Hippocampal formation (tissue), 2 donors: Measurements from ENCODE around the gene MTG2.
A peak's percentile ranks its signal among the peaks of the same experiment; 100 is the strongest.

Experiments used
- DNase-seq, 2 donors: peaks; one replicate each; lab custom pipeline; 2025; lab: John Stamatoyannopoulos, UW

The MTG2 gene

DNA sequence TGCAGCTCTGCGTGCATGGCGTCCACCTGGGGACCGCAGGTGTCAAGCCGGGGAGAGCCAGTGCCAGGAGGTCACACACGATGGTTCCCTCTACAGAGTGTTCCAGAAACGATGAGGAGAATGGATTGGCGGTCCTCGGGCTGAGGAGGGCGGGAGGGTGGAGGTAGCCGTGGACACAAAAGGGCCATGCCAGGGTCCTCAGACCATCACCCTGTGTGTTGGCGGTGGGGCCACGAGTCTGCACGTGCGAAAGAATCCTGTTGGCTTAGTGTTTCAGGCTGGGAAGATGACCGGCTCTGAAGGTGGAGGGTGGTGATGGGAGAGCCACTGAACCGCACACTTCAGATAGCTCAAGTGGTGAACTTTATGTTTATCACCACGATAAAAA is 23.6 kb downstream of the MTG2 start:
- DNase-seq, result no peak

DNA sequence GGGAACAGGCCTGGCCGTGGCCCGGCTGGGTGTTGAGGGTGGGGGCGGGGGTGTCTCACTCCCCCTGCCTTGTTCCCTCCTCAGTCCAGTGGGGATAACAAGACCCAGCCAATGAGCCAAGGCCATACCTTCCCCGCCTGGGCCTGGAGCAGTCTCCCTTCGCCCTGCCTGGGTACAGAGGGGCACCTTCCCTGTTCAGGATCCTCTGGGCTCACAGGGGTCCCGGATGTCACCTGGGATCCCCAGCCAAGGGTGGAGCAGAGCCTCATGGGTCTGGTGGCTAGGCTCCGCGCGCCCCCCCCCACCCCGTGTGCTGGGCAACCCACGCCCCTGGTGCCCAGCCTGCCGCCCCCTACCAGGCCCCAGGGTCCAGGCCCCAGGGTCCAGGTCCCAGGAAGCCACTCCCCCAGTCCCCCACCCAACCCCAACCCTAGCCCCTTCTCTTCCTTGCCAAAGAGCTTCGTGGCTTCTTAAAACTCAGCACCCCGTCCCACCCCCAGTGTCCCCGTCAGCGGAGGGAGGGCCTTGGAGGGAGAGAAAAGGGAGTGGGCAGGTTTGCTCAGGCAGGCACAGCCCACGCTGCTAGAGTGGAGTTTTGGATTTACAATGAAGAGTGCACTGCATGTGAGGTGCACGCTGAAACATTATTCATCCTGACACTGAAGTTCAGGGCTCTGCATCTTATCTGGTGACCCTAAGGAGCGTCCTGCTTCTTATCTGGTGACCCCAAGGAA is 25.4 kb downstream of the MTG2 start:
- DNase-seq, result no peak

DNA sequence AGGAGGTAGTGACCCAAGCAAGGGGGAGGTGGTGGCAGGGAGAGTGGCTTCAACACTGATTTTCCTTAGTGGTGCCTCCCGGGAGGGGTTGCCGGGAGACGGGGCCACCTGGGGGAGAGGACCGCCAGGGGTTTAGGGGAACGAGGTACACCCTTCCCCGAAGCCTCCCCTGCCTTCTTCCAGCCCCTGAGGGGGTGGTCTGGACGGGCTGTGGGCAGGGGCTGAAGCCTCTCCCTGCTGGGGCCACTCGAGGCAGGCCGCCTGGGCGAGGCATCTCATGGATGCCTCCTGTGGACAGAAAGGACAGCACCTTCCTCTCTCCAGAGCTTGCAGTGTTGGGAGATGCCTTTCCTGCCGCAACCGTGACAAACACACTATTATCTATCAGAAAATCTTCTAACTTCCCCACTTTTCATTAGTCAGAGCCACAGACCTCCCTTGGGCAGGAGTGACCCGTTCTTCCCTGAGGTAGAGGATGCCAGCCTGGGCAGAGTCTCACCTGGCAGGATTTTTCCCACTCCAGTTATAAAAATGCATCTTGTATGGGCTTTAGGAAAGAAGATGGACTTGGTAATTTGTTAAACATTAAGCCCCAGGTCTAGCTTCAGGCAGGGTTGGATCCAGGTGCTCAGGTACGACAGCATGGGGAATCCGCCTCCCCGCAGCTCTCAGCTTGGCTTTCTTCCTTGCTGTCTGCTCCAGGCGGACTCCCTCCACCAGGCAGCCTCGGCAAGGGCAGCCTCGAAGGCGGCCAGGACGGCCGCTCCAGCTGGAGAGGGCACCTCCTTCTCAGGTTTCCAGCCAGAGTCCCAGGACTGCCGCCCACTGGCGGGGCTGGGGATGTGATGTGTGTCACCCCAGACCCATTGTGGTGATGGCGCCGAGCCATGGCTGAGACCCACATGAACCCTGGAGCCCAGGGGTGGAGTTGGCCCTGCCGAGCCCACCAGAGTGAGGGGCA is 26.2 kb downstream of the MTG2 start:
- no peak for DNase-seq

DNA sequence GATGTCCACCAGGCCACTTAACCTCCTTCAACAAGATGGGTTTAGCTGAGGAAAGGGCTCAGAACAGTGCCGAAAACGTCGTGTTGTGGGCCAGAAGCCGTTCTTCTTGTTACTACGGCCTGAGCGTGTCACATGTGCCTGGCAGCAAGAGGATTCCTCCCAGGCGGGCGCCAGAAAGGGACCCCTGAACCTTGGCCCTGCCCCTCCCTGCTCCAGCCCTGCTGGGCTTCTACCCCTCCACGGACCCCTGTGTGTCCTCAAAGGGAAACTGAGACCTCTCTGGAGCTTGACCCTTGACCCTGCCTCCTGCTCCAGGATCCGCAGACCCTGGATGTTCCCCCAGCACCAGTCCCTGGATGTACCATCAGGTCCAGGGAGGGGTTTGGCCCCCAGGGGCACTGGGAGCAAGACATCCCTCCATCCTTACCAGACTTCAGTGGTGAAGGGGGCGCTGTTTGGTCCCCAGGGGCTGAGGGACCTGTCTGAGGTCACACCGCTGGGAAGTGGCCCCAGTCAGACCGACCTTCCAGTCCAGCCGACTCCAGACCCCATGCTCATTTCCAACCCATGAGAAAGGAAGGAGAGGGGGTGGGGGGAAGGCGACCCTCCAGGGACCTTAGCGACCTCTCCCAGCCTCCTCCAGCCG is 27.1 kb downstream of the MTG2 start:
- DNase-seq, result no peak

DNA sequence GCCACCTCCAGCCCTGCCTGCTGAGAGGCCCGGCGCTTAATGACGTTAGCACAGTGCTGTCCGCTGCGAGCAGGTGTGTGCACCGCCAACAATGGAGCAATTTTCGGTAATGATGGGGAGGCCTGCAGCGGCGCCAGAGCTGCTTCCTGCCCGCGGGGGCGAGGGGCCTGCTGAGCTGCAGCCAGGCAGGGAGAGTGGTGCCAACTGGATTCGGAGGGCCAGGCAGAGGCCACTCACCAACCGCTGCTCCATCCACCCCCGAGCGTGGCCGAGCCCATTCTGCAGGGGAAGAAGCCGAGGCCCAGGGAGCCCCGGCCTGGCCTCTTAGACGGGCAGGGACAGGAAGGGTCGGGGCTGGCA is 27.6 kb downstream of the MTG2 start:
- no peak for DNase-seq

DNA sequence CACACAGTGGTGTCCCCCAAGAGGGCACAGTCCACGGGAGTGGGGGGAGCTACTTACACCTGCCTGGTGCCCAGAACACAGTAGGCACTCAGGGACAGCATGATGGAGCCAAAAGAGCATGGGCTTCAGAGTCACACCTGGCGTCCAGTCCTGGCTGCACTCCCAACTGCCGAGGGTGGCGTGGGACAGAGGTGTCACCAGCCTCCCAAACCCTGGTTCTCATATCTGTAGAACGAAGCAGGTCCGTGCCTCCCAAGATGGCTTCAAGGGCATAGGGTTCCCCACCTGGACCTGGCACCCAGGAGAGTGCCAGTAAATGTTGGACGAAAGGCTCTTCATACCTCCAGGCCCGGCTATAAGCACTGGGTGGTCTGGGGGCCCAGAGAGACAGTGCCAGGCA is 28.4 kb downstream of the MTG2 start:
- no peak for DNase-seq

DNA sequence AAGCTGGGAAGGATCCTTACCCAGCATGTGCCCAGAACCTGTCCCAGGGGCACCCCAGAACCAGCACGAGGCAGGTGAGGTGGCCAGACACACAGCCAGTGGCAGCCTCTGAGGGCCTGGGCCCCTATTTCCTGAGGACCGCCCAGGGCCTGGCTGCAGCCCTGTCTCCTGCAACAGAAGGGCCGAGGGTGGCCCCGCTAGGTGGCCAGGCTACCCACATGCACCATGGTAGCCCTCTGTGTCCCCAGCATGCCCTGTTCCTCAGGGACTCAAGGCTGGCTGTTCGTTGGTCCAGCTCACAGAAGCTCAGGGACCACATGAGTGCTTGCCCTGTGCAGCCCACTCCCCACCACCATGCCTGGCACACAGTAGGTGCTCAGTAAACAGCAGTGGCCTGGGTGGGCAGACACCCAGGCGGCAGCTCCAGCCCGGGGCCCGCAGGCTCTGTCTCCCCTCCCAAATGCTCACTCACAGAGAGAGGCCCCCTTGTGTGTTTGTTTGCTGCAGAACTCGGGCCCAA is 29.0 kb downstream of the MTG2 start:
- no peak for DNase-seq

DNA sequence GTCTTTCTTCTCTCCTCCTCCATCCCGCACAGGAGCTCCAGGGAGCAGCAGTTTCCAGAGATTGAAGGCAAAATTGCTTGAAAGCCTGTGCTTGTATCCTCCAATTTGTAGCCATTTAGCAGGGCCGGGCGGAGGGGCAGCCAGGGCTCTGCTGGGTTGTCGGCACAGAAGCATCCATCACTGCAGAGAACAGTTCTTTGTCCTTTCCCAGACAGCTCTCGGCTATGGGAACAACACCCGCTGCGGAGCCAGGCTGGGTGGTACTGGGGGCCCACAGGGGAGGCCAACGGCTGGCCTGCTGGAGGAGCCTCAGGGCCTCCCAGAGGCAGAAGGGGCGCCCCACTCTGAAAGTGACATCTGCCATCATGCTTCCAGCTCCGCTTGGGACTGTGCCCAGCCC is 29.5 kb downstream of the MTG2 start:
- no peak for DNase-seq

DNA sequence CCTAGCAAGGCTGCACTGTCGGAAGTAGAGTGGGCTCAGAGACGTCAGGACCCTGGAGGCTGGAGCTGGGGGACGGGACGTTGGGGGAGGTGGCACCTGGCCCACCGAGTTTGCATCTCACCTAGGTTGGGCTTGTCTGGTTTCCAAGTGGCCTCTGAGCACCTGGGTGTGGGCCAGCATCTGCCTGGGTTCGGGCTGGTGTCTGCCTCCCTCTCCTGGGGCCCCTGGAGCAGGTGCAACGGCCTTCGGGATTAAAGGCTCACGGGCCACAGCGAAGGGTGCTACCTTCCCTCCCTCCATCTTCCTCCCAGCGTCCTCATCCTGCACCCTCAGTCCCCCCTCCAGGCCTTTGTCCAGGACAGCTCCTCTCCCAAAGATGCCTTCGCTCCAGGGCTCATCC is 31.2 kb downstream of the MTG2 start:
- DNase-seq, result no peak

DNA sequence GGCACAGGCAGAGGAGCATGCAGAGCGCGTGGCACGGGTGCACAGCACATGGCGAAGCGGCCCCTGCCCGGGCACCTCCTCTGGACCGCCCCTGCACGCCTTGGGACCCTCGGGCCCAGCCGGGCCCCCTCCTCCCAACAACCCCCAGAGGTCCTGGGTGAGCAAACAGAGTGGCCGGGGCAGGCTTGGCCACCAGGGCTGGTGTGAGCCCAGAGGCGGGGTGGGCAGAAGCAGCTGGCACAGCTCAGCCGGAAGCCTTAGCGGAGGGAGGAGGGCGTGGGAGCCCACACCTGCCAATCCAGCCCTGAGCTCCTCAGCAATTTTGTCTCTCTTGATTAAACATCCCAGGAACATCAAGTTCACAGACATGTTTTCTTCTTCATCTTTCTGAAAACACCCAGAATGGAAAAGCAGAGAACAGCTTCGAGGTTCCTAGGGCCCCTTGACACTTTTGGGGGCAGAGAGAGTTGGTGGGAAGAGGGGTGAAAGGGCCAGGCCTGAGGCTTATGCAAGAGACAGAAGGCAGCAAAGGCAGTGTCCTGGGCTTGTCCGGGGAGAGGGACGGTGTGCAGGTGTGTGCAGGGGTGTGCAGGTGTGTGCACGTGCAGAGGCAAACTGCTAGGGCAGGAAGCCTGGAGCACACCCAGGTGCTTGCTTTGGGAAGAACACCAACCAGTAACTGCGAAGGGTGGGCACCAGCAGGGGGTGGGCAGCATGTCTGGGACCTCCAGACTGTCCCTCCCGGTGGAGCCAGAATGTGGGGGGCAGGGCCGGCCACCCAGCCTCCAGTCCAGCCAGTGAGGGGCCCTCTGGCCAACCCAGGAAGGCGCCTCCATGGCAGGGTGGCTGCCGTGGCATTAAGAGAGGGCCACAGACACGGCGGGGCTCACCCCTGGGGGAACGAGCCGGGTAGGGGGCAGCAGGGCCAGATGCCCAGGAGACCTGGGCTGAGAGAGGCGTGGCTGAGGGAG is 32.5 kb downstream of the MTG2 start:
- no peak for DNase-seq

DNA sequence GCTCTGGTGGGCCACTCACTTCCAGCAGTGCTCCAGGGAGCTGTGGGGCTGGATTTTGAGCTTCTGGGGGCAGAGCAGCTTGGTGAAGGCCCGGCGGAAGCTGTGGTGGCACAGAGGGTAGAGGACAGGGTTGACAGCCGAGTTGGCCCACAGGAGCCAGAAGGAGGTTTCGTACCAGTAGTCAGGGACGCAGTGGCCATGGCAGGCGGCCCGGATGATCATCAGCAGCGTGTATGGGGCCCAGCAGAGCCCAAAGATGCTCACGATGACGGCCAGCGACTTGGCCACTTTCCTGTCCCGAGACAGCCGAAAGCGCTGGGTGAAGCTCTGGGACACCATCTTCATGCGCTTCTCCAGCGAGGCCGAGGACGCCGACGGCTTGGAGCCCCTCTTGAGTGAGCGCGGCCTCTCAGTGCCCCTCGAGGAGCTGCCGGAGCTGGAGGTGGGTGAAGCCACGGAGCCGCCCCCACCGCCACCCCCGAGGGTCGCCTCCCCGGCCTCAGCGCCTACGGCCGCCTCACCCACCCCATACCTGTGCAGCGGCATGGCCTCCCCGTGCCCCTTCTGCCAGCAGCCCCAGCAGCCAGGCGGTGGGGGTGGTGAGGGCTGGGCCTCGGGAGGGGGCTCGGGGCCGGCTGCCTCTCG is 33.3 kb downstream of the MTG2 start:
- no peak for DNase-seq

DNA sequence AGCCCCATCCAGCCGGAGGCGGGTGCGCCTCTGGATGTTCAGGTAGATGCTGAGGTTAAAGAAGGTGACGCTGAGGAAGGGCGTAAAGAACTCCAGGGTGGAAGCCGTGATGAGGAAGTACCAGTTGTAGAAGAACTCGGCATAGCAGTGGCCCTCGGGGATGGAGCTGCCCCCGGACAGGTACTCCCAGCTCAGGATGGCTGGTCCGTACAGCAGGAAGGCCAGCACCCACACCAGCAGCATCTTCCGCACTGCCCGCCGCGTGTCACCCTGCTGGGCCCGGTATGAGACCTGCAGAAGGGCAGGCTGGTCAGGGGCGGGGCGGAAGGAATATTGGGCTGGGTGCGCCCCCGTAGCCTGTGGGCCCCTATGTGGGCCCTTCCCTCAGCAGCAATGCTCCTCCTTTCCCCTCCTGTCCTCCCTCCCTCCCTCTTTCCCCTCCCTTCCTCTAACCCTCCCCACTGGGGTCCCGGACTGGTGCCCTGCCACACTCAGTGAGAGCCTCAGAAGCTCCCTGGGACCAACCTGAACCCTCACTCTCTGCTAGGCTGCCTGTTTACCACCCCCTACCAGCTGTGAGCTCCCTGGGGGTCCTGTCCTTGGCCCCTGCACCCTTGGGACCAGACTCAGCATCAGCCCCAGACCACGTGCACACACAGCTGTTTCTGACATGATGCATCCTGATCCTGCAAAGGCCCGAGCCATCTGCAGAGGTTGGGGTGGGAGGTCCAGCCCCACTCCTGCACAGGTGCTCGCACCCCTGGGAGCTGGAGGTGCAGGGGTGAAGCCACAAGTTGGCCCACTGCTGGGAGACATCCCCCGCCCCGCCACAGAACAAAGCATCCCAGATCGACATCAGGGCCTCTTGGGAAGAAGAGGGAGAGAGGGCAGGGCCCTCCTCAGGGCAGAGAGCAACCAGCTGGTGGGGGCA is 34.1 kb downstream of the MTG2 start:
- no peak for DNase-seq

DNA sequence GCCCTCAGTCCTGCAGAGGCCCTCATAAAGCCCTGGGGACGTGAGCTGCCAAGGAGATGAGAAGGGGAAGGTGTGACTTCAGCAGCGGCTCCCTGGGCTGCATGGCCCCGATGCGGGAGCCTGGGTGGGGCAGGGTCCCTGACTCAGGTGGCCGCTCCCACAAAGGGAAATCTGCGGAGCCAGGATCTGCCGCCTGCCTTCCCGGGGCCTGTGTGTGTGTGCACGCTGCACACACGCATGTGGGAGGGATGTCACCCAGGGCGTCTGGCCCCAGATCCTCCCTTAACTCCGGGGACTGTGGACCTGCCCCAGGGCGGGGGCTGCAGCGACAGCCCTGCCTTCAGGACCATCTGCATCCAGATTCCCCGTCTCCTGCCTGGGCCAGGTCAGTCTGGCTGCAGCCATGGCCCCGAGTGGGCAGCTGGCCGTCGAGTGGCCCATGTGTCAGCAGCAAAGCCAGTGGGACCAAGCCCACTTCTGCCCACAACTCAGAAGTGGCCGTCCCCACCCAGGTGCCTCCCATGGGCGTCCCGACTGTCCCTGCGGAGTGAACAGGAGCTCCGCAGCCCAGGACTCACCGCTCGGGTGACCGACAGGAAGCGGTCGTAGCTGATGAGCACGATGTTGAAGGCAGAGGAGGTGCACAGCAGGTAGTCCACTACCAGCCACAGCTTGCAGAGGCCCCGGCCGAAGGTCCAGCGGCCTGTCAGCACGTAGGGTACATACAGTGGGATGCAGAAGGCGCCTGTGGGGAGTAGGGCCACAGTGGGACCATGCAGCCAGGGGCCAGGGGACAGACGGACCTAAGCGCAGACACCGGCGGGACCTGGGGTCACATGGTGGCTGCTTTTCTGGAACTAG is 35.3 kb downstream of the MTG2 start:
- no peak for DNase-seq

DNA sequence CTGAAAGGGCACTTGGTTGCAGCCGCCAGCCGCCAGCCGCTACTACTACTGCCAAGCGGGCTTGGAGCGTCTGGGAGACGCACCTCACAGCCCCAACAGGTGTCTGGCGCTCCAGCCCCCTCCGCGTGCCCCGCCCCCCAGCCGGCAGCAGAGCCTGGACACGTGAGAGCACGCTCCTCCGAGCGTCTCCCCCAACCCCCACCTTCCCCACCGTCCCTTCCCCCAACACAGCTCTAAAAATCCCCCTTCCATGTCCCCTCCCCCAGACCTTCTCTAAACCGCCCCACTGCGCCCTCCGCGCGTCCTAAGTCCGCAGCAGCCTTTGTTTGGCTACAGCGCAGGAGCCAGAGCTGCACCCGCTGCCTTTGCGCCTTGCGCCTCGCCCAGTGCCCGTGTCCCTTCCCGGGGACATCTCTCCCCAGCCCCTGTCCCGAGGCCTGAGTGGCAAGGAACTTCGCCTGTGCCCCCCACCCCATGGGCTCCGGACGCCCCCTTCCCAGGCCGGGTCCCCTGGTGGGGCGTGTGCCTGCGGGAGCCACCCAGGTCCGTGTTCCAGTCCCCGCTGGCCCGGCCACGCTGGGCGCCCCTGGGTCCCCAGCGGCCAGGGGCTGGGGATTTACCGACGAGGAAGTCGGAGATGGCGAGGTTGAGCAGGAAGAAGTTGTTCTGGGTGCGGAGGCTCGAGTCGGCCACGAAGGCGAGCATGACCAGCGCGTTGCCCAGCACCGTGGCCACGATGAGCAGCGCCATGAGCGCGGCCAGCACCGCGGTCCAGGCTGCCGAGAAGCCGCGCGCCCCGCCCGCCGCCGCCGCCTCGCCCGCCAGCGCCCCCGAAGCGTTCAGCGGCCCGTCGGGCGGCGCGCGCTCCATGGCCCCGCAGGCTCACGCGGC is 36.5 kb downstream of the MTG2 start:
- DNase-seq, result no peak

DNA sequence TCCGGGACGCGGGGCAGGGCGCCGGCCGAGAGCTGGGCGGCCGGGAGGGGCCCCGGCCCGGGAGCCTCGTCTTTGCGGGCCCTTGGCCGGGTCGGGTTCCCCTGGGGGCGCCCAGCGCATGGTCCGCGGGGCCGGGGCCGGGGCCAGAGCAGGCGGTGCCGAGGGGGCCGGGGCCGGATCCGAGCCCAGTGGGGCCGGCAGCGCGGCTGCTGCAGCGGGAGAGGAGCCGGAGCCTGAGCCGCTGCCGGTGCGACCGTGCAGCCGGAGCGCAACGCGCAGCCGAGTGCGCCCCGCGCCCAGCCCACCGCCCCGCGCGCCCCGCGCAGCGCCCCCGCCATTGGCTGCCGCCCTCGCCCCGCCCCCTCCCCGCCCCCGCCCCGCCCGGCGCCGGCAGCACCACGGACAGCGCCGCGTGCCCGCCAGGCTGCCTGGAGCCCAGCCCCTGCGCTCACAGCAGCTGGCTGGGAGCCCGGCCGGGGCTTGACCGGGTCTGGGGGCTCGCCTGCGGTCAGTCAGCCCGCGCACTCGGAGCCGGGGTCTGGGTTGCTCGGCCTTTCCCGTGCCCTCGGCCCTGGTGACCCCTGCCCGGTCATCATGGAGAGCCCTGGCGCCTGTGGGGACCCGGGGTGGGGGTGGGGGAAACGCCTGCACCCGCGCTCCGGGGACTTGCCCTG is 37.3 kb downstream of the MTG2 start, which contains the start of gene HRH3:
Gene HRH3, minus strand, starts transcription at position 287 of the 674 bp plus-strand sequence. CDS start 308 bp downstream, outside the sequence.
- DNase-seq, result peak in 1 of 2 donors; percentile 19

DNA sequence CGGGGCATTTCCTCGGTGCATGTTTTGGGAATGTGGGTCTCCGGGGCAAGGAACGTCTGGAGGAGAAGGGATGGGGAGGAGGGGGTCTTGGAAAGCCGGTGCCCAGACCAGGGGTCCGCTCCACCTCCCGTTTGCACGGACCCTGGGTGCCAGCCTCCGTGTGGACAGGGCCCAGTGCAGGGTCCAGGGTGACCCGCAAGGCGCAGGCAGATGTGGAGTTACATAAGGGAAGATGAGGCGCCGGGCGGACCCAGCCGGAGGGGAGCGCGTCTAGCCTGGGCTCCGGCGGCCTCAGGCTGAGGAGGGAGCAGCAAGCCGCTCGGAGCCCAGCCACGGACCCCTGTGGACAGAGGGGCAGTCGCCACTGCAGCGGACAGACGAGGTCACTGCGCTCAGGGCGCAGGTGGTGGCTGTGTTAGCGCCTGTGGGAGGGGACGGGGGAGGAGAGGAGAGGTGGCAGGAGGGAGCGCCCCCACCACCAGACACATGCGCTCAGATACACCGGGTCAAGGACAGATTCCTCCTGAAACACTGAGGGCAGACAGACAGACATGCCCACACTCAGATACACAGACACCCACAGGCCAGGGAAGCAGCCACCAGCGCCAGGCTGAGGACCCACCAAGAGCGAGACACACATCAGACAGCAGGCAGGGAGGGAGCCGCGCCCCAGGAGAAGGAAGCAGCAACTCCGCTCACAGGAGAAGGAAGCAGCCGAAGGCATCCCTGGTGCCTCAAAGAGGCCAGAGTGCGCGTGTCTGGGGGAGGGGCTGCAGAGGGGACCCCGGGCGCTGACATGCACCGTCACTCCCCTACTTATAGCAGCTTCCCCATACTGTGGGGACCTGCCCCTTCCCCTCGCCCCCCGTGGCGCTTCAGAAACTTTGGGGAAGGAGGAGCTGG is 38.1 kb downstream of the MTG2 start:
- no peak for DNase-seq
